ENCODE data around the gene DESI1. TPM values are rescaled to one million over a fixed set of nuclear protein-coding genes. Genes with fewer than 3 reads are reported as not detected.

DESI1 gene
- total RNA-seq, 1 experiment from 2014 or later, result 30.2 TPM

- no peaks in the 10 kb centered on the region for H3K27me3 Mint-ChIP-seq (ENCODE audit: low read depth)
- Histone ChIP-seq H2BK20ac (ENCODE audit: low read depth, low read length, poor library complexity, severe bottlenecking) (no peak overlapping the region), H3T11ph (ENCODE audit: low read length) (no peak overlapping the region), H3K27ac (ENCODE audit: insufficient read length, low read depth, low read length) (no peak overlapping the region), H3K23me2 (ENCODE audit: insufficient read length, low read depth, low read length, poor library complexity, severe bottlenecking) (no peaks in the 10 kb centered on the region), H4K20me1 (ENCODE audit: control insufficient read depth, insufficient read depth, insufficient read length) (no peaks in the 10 kb centered on the region), H4K5ac (ENCODE audit: insufficient read length, low read depth, low read length) (no peak overlapping the region), H3K23ac (ENCODE audit: insufficient read length, low read depth, low read length) (no peak overlapping the region), H2BK12ac (ENCODE audit: insufficient read length, low read depth, low read length) (no peak overlapping the region), H3K4me1 (ENCODE audit: insufficient read depth, low read length) (no peaks in the 10 kb centered on the region), H3K56ac (ENCODE audit: insufficient read length, low read depth, low read length) (no peak overlapping the region), H2BK5ac (ENCODE audit: insufficient read length, low read length) (no peak overlapping the region), H3K4ac (ENCODE audit: low read depth, low read length) (no peak overlapping the region), H2BK120ac (ENCODE audit: low read depth, low read length, poor library complexity, severe bottlenecking) (no peak overlapping the region), H3K79me1 (ENCODE audit: insufficient read depth, low read depth, low read length, poor library complexity, severe bottlenecking) (no peaks in the 10 kb centered on the region), H3K79me2 (ENCODE audit: insufficient read depth, low read length) (peaks cover 2% of the 10 kb centered on the region; the same call in 1 of the 2 replicates), H2AK5ac (ENCODE audit: insufficient read length, low read length) (no peak overlapping the region), H3K18ac (ENCODE audit: insufficient read length, low read depth, low read length) (no peak overlapping the region), H3K9me3 (ENCODE audit: control insufficient read depth, low read depth, low read length) (no peaks in the 10 kb centered on the region), H2BK15ac (ENCODE audit: low read depth, low read length) (no peak overlapping the region), H4K8ac (replicated peaks; ENCODE audit: insufficient read length, low read depth, low read length) (no peak overlapping the region), H3K14ac (ENCODE audit: insufficient read depth, low read length) (no peak overlapping the region), H2AFZ (ENCODE audit: low read length) (no peak overlapping the region), H3K4me2 (ENCODE audit: insufficient read depth, insufficient read length, low read length) (no peak overlapping the region), H3K27me3 (ENCODE audit: insufficient read depth, low read length) (no peaks in the 10 kb centered on the region), H3K9ac (ENCODE audit: extremely low read depth, insufficient read length, low read length) (no peak overlapping the region), H4K91ac (ENCODE audit: insufficient read length, low read depth, low read length) (no peak overlapping the region)
- H3K9me3 Mint-ChIP-seq, result no peaks in the 10 kb centered on the region
- peaks cover 43 to 84% (median 66%) of the 10 kb centered on the region in 3 experiments for H3K36me3 Mint-ChIP-seq (ENCODE audit: insufficient read depth in 1 of 3, low read depth in 3 of 3)
- no peak overlapping the region for H3K4me3 Mint-ChIP-seq
- no peak overlapping the region; a peak in 1 of 7 replicates for H3K27ac Mint-ChIP-seq
- no peaks in the 10 kb centered on the region for H3K4me1 Mint-ChIP-seq
- no peak for TF ChIP-seq CTCF (conservative IDR thresholded peaks at IDR 0.05)
- no peak for DNase-seq
- whole genome bisulfite sequencing (ENCODE audit: extremely low coverage, insufficient read length, low lambda C conversion rate), result no CpG with 5 or more reads among the region's 6 CpGs
Observed at GRCh38 chr22:41642331-41643110, 21.7 kb upstream of the DESI1 start.

Measured in H9 (cell line).